Left ventricle myocardium inferior (tissue), 1 donor: Measurements from ENCODE around the gene TMC4. TPM values are rescaled to one million over a fixed set of nuclear protein-coding genes. Genes with fewer than 3 reads are reported as not detected.
A peak's percentile ranks its signal among the peaks of the same experiment; 100 is the strongest.

ENCODE experiments used
- DNase-seq: peaks from one replicate; pipeline ENCODE4 v3.0.0-alpha.2; 2020
- H3K27ac ChIP-seq: fragments of 200-600 bp; replicated peaks from 2 replicates; pipeline ENCODE4 v1.8.0; 2021
- H3K27me3 ChIP-seq: fragments of 200-600 bp; 2 replicates; pipeline ENCODE4 v1.8.0; 2021; ENCODE audit warnings: low read depth
- H3K36me3 ChIP-seq: fragments of 200-600 bp; 2 replicates; pipeline ENCODE4 v1.8.0; 2021
- H3K4me1 ChIP-seq: fragments of 200-600 bp; 2 replicates; pipeline ENCODE4 v1.8.0; 2021
- H3K4me3 ChIP-seq: fragments of 200-600 bp; 2 replicates; pipeline ENCODE4 v1.8.0; 2021; ENCODE audit warnings: mild to moderate bottlenecking, moderate library complexity
- H3K9me3 ChIP-seq: fragments of 200-600 bp; replicated peaks from 2 replicates; pipeline ENCODE4 v1.8.0; 2021
- intact Hi-C: fragments of 100-400 bp; cut with micrococcal nuclease; formaldehyde crosslinking; loops from one replicate; pipeline ENCODE4 v1.11.0; 2022
- total RNA-seq: library from RNA; stranded (reverse); fragmentation: NEBNext Ultra II Directional; extraction: Animal tissue kit (Norgen Biotek cat#: 25700); gene quantifications from one replicate; pipeline ENCODE4 v1.2.1, GENCODE V29; 2021
- TF ChIP-seq, protein P1 (sequence below): fragments of 200-600 bp; IDR thresholded peaks from 2 replicates; pipeline ENCODE4 v1.8.0; 2021; ENCODE audit warnings: antibody characterized with exemption, mild to moderate bottlenecking, borderline replicate concordance
- donor health status: DM: no; HTN: yes; CAD: no; lungs with severe emphysema.

TMC4 gene
- total RNA-seq, 1 donor from 2014 or later: 2.2 TPM

GRCh38 chr19:54125713-54126112 lies 47.2 kb downstream of the TMC4 start:
- Histone ChIP-seq H3K4me3 (no peak overlapping the region), H3K36me3 (peaks cover 91% of the 10 kb centered on the region), H3K4me1 (no peaks in the 10 kb centered on the region), H3K9me3 (no peaks in the 10 kb centered on the region), H3K27ac (no peak overlapping the region), H3K27me3 (no peaks in the 10 kb centered on the region)
- DNase-seq: no peak
- intact Hi-C loops: no loop called here
- TF ChIP-seq, protein P1, sequence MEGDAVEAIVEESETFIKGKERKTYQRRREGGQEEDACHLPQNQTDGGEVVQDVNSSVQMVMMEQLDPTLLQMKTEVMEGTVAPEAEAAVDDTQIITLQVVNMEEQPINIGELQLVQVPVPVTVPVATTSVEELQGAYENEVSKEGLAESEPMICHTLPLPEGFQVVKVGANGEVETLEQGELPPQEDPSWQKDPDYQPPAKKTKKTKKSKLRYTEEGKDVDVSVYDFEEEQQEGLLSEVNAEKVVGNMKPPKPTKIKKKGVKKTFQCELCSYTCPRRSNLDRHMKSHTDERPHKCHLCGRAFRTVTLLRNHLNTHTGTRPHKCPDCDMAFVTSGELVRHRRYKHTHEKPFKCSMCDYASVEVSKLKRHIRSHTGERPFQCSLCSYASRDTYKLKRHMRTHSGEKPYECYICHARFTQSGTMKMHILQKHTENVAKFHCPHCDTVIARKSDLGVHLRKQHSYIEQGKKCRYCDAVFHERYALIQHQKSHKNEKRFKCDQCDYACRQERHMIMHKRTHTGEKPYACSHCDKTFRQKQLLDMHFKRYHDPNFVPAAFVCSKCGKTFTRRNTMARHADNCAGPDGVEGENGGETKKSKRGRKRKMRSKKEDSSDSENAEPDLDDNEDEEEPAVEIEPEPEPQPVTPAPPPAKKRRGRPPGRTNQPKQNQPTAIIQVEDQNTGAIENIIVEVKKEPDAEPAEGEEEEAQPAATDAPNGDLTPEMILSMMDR: no peak

DNA sequence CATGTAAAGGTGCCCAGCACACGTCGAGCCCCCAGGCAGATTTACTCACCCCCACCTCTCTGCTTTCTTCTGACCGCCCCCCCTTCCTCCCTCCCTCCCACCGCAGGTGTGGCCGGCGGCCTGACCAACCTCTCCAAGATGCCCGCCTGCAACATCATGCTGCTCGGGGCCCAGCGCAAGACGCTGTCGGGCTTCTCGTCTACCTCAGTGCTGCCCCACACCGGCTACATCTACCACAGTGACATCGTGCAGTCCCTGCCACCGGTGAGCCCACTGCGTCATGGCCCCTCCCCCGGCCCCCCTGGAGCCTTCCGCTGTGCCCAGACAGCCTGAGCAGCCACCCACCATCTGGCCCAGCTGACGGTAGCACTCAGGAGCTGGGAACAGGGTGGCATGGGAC lies 48.6 kb downstream of the TMC4 start:
- H3K27ac ChIP-seq: no peak overlapping the region
- H3K27me3 ChIP-seq: no peaks in the 10 kb centered on the region
- H3K36me3 ChIP-seq: peaks cover 98% of the 10 kb centered on the region
- TF ChIP-seq, protein P1: no peak
- intact Hi-C loops: no loop called here
- H3K9me3 ChIP-seq: no peaks in the 10 kb centered on the region
- no peaks in the 10 kb centered on the region for H3K4me1 ChIP-seq
- H3K4me3 ChIP-seq: no peak overlapping the region
- no peak for DNase-seq

DNA sequence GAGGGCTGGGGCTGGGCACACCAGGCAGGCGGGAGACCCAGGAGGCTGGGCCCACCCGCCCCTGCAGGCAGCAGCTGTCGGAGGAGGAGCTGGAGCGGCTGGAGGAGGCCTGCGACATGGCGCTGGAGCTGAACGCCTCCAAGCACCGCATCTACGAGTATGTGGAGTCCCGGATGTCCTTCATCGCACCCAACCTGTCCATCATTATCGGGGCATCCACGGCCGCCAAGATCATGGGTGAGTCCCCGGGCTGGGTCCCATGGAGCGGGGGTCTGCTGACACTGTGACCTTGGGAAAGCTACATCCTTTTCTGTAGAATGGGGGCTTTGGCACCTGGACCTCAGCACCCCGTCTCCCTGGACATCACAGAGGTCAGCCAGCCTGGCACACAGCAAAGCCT lies 49.3 kb downstream of the TMC4 start:
- H3K4me1 ChIP-seq: no peaks in the 10 kb centered on the region
- no peak overlapping the region for H3K4me3 ChIP-seq
- DNase-seq: no peak
- intact Hi-C loops: no loop called here
- H3K36me3 ChIP-seq: peaks cover 98% of the 10 kb centered on the region
- TF ChIP-seq, protein P1: no peak
- H3K9me3 ChIP-seq: no peaks in the 10 kb centered on the region
- no peaks in the 10 kb centered on the region for H3K27me3 ChIP-seq
- H3K27ac ChIP-seq: no peak overlapping the region

DNA sequence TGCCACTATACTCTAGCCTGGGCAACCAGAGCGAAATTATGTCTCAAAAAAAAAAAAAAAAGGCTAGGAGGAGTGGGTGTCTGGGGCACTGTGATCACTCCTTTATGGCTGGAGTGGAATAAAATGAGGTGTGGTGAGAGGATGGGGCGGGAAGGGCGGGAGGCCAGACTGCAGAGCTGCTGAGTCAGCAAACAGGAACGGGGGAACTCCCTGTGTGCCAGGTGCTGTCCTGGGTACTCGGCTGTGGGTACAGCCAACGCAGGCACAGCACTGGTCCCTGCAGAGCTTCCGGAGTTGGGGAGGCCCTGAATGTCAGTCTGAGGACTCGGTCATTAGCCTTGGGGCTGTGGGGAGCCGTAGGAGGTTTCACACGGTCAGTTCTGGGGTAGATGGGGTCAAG lies 51.7 kb downstream of the TMC4 start:
- no peaks in the 10 kb centered on the region for H3K27me3 ChIP-seq
- peaks cover 79% of the 10 kb centered on the region for H3K36me3 ChIP-seq
- TF ChIP-seq, protein P1: no peak
- intact Hi-C loops: no loop called here
- no peak for DNase-seq
- H3K27ac ChIP-seq: no peak overlapping the region
- peaks cover 10% of the 10 kb centered on the region for H3K4me1 ChIP-seq
- H3K9me3 ChIP-seq: no peaks in the 10 kb centered on the region
- H3K4me3 ChIP-seq: no peak overlapping the region

GRCh38 chr19:54115109-54116063 lies 57.6 kb downstream of the TMC4 start, which contains the start of the genes PRPF31 and TFPT:
Gene PRPF31 (plus strand): TSS chr19:54115754. CDS start chr19:54118279, 2,525 bp downstream.
Gene TFPT (minus strand): TSS chr19:54115657. CDS start chr19:54115269, 388 bp downstream.
- Histone ChIP-seq H3K4me1 (peaks cover 33% of the 10 kb centered on the region), H3K27me3 (no peaks in the 10 kb centered on the region), H3K9me3 (no peaks in the 10 kb centered on the region), H3K36me3 (peaks cover 43% of the 10 kb centered on the region), H3K4me3 (peak within 1 kb of the TSS; percentile 90), H3K27ac (peak within 1 kb of the TSS; percentile 93)
- intact Hi-C loops: no loop called here
- TF ChIP-seq, protein P1: no peak
- DNase-seq: peak; percentile 97
